ENCODE results near the gene EYS.

Gene EYS

DNA sequence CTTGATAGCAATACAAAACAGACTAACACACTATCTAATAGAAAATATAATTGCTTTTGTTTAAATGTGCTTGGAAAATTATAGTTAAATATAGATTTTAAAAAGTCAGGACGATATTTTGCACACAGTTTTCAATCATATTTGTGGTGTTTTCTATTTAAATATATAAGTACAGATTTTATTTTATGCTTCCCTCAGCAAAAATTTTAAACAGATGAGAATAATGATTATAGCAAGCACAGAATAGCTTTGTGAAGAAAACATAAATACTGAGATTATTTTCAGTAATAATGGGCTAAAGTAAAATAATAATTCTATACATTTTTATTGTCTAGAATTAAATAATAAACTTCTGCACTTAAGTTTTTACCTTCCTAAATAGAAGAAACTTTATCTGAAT, 1262.0 kb downstream of the EYS start:
- no peaks in the 10 kb centered on the region for H3K4me1 ChIP-seq (ENCODE audit: low read depth, poor library complexity, severe bottlenecking)
- no peaks in the 10 kb centered on the region for H4K20me1 ChIP-seq (ENCODE audit: insufficient read depth)
- H3K4me3 ChIP-seq (IDR thresholded peaks at IDR 0.05; ENCODE audit: insufficient read depth, low read depth, low read length), result no peak overlapping the region
- no peak overlapping the region for H3K27ac ChIP-seq
- no peaks in the 10 kb centered on the region for H3K36me3 ChIP-seq (ENCODE audit: insufficient read depth)
- H3K79me2 ChIP-seq (ENCODE audit: insufficient read depth, low read depth), result no peaks in the 10 kb centered on the region
- H2AFZ ChIP-seq (ENCODE audit: low read depth), result no peak overlapping the region
- H3K4me2 ChIP-seq, result no peak overlapping the region
- TF ChIP-seq, protein P1, sequence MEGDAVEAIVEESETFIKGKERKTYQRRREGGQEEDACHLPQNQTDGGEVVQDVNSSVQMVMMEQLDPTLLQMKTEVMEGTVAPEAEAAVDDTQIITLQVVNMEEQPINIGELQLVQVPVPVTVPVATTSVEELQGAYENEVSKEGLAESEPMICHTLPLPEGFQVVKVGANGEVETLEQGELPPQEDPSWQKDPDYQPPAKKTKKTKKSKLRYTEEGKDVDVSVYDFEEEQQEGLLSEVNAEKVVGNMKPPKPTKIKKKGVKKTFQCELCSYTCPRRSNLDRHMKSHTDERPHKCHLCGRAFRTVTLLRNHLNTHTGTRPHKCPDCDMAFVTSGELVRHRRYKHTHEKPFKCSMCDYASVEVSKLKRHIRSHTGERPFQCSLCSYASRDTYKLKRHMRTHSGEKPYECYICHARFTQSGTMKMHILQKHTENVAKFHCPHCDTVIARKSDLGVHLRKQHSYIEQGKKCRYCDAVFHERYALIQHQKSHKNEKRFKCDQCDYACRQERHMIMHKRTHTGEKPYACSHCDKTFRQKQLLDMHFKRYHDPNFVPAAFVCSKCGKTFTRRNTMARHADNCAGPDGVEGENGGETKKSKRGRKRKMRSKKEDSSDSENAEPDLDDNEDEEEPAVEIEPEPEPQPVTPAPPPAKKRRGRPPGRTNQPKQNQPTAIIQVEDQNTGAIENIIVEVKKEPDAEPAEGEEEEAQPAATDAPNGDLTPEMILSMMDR (conservative IDR thresholded peaks at IDR 0.05; ENCODE audit: low read depth, low read length), result no peak
- no peaks in the 10 kb centered on the region for H3K27me3 ChIP-seq (ENCODE audit: insufficient read depth, low read depth)
- no peak overlapping the region for H3K9ac ChIP-seq

DNA sequence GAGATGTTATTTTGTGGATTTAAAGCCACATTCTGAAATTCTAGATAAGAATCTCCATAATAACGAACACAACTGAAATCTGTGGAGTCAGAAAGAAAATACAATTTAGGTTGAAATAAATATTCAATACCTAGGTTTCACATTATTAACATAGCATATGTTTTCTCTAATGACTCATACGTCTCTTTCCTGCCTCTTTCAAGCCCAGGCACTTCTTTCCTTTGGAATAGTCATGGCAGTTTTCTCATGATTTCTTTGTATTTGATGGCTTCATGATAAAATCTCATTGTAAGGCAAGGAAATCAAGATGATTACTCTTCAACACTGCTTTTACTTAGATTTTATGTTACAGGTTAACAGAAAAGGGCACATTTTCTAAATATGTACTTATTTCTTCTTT, 1267.8 kb downstream of the EYS start:
- H3K4me1 ChIP-seq (ENCODE audit: low read depth, poor library complexity, severe bottlenecking), result no peaks in the 10 kb centered on the region

DNA sequence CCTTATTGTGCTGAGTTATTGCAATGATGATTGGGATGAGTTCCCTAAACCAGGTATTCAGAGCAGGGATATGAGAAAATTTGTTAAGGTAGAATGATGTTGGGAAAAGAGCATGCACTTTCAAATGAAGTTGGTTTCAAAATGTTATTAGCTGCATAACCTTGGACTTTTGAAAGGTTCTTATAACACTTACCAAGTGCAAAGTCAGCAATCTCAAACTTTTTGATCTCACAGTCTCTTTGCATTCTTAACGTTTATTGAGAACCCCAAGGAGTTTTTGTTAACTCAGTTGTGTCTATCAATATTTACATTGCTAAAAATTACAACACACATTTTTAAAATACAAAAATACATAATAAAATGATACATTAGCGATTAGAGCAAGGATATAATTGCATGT, 1269.0 kb downstream of the EYS start:
- Histone ChIP-seq H3K27ac (no peak overlapping the region), H3K4me2 (no peak overlapping the region), H3K9ac (no peak overlapping the region), H3K27me3 (ENCODE audit: insufficient read depth, low read depth) (no peaks in the 10 kb centered on the region), H2AFZ (ENCODE audit: low read depth) (no peak overlapping the region), H3K4me3 (IDR thresholded peaks at IDR 0.05; ENCODE audit: insufficient read depth, low read depth, low read length) (no peak overlapping the region), H3K79me2 (ENCODE audit: insufficient read depth, low read depth) (no peaks in the 10 kb centered on the region), H4K20me1 (ENCODE audit: insufficient read depth) (no peaks in the 10 kb centered on the region), H3K4me1 (ENCODE audit: low read depth, poor library complexity, severe bottlenecking) (no peaks in the 10 kb centered on the region), H3K36me3 (ENCODE audit: insufficient read depth) (no peaks in the 10 kb centered on the region)
- TF ChIP-seq, protein P1 (conservative IDR thresholded peaks at IDR 0.05; ENCODE audit: low read depth, low read length), result no peak

More for the DNA sequence above, 1267.8 kb downstream of the EYS start:
- H3K4me2 ChIP-seq, result no peak overlapping the region
- no peaks in the 10 kb centered on the region for H4K20me1 ChIP-seq (ENCODE audit: insufficient read depth)
- H3K4me3 ChIP-seq (IDR thresholded peaks at IDR 0.05; ENCODE audit: insufficient read depth, low read depth, low read length), result no peak overlapping the region
- H3K79me2 ChIP-seq (ENCODE audit: insufficient read depth, low read depth), result no peaks in the 10 kb centered on the region
- TF ChIP-seq, protein P1 (conservative IDR thresholded peaks at IDR 0.05; ENCODE audit: low read depth, low read length), result no peak
- no peak overlapping the region for H2AFZ ChIP-seq (ENCODE audit: low read depth)
- H3K36me3 ChIP-seq (ENCODE audit: insufficient read depth), result no peaks in the 10 kb centered on the region
- H3K9ac ChIP-seq, result no peak overlapping the region
- H3K27ac ChIP-seq, result no peak overlapping the region
- no peaks in the 10 kb centered on the region for H3K27me3 ChIP-seq (ENCODE audit: insufficient read depth, low read depth)

DNA sequence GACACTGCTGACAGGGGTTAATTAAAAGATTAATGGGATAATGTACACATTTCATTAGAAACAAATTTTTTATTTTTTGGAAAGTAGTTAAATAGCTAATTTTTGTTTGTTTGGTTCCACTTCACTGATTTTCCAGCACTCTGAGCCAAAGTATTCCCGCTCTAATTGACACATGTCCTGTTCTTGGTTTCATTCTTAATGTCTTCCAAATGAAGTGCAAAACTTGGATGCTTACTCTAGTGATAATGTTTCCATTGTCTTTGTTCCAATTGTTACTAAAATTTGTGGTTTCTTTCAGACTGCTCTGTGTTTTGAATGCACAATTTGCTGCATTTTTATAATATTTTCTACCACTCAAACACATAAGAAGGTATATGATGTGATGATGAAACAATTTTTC, 1277.1 kb downstream of the EYS start:
- Histone ChIP-seq H3K4me2 (no peak overlapping the region), H3K27ac (no peak overlapping the region), H3K79me2 (ENCODE audit: insufficient read depth, low read depth) (no peaks in the 10 kb centered on the region), H3K27me3 (ENCODE audit: insufficient read depth, low read depth) (no peaks in the 10 kb centered on the region), H3K9ac (no peak overlapping the region), H3K4me1 (ENCODE audit: low read depth, poor library complexity, severe bottlenecking) (no peaks in the 10 kb centered on the region), H3K36me3 (ENCODE audit: insufficient read depth) (no peaks in the 10 kb centered on the region), H4K20me1 (ENCODE audit: insufficient read depth) (no peaks in the 10 kb centered on the region), H2AFZ (ENCODE audit: low read depth) (no peak overlapping the region), H3K4me3 (IDR thresholded peaks at IDR 0.05; ENCODE audit: insufficient read depth, low read depth, low read length) (no peak overlapping the region)
- TF ChIP-seq, protein P1 (conservative IDR thresholded peaks at IDR 0.05; ENCODE audit: low read depth, low read length), result no peak
